ENCODE data around the gene BACH1.

The BACH1 gene

GRCh38 chr21:29382030-29382654 lies 83.4 kb downstream of the BACH1 start:
- DNase-seq (ENCODE audit: low spot score) = peak; percentile 36

DNA sequence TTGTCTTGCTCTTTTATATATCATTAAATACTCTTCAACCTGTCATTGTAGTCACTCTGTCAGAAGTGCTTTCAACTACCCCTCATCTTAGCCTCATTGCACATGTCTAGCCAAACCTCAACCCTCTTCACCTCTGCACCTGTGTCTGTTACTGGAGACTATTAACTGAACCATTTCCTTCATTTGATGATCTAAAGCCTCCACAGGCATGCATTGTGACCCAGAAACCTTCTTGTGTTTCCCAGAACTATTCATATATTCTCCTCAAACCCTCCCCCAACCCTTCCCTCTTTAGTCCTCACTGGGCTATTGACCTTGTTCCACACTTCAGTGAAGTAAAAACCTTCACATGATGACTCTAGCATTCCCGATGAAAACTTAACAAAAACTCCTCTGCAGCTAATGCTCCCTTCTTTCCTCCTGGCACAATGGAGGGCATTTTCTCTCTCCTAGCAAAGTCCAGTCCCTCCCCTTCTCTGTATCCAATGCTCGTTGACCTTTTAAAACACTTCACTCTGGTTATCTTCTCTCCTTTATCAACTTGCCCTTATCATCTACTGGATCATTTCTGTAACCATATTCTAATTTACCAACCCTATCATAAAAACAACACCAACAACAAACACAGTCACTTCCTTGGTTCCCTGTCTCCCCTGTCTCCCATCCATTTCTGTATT lies 86.1 kb downstream of the BACH1 start:
- no peak for DNase-seq (ENCODE audit: low spot score)

DNA sequence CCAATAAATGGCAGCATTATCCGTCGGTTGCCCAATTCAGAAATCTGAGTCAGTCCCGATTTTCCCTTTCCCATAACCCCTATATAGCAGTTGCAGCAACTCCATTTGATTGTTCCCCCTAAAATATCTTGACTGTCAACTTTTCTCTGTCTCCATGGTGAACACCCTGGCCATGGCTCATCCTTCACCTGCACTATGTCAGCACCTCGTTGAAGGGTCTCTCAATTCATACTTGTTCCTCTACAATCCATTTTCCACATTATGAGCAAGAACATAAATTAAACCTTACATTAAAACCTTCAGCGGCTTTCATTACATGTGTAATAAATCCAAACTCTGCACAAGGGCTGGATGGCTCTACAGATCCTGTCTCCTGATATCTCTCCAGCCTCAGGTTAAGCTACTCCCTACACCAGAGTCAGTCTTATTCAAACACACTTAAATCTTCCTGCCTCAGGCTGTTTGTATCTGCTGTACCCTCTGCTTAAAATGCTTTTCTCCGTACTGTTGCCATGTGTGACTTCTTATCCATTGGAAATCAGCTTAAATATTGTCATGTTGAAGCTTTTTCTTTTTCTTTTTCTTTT lies 87.3 kb downstream of the BACH1 start:
- DNase-seq (ENCODE audit: low spot score) = no peak

GRCh38 chr21:29386803-29387202 lies 88.1 kb downstream of the BACH1 start:
- DNase-seq (ENCODE audit: low spot score) = no peak

DNA sequence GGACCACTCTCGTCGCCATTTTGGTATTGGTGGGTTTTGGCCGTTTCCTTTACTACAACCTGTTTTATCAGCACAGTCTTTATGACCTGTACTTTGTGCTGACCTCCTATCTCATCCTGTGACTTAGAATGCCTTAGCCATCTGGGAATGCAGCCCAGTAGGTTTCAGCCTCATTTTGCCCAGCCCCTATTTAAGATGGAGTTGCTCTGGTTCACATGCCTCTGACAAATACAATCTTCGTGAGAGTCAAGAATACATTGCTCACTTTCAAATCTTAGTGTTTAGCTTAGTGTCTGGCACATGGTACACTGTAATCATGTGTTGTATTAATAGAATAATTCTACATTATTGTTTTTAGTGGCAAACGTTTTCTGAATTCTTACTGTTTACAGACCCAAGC lies 88.9 kb downstream of the BACH1 start:
- DNase-seq (ENCODE audit: low spot score) = no peak

DNA sequence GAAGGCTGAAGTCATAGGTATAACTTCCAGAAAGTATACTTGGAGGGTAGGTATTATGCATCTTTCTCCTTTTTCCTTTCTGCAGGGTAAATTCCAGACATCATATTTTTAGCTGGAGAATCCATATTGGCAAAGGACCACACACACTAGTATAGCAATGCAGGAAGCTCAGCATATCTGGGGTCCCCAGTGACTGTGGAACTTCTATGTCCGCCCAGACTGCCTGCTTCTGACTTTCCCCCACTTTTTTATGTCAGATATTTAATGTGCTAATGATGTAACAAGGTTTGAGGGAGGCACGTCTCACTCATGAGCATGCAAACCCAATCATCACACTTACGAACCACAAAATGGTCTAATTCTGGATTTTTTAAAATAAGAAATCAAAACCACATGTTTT lies 90.4 kb downstream of the BACH1 start:
- no peak for DNase-seq (ENCODE audit: low spot score)

GRCh38 chr21:29390778-29391177 lies 92.1 kb downstream of the BACH1 start:
- no peak for DNase-seq (ENCODE audit: low spot score)

- no peak for DNase-seq (ENCODE audit: low spot score)
These were observed 95.3 kb downstream of the BACH1 start for GRCh38 chr21:29394051-29394450.

All from COLO829 (cell line).